B cell (primary cell): ENCODE measurements around the gene NLRP10.

Experiments used
- CTCF ChIP-seq: fragments of 200-600 bp; IDR thresholded peaks from one replicate; pipeline ENCODE4 v1.8.0; 2022; ENCODE audit warnings: antibody characterized with exemption, mild to moderate bottlenecking
- EZH2 ChIP-seq: IDR thresholded peaks from 2 replicates; pipeline ENCODE4 v1.6.1; 2012; ENCODE audit warnings: borderline replicate concordance, low read depth, mild to moderate bottlenecking, moderate library complexity, low read length; ENCODE audit not compliant: insufficient read depth, poor library complexity, severe bottlenecking

- TF ChIP-seq CTCF (no peak), EZH2 (no peak)
Observed at GRCh38 chr11:8011981-8012444, 46.8 kb upstream of the NLRP10 start.
